ENCODE measurements around the gene DUSP8. TPM values are rescaled to one million over a fixed set of nuclear protein-coding genes. Genes with fewer than 3 reads are reported as not detected.

DUSP8 gene
- polyA plus RNA-seq, 4 donors, result 3.1 to 15.0 (median 7.1) TPM

- Histone ChIP-seq H3K36me3 (ENCODE audit: control insufficient read depth in 3 of 3, insufficient read depth in 2 of 3, low read depth in 1 of 3, low read length in 3 of 3) (peaks cover 0 to 24% (median 0%) of the 10 kb centered on the region in 3 donors), H3K9me3 (ENCODE audit: control insufficient read depth in 2 of 2, insufficient read depth in 1 of 2, low read depth in 1 of 2, low read length in 1 of 2) (no peaks in the 10 kb centered on the region), H3K4me3 (ENCODE audit: low read depth in 1 of 3, low read length in 3 of 3) (no peak overlapping the region), H3K27me3 (ENCODE audit: control insufficient read depth in 3 of 3, insufficient read depth in 3 of 3, low read length in 3 of 3) (no peaks in the 10 kb centered on the region), H3K4me1 (ENCODE audit: control insufficient read depth in 3 of 3, insufficient read depth in 2 of 3, low read depth in 1 of 3, low read length in 2 of 3) (no peaks in the 10 kb centered on the region), H3K27ac (ENCODE audit: low read depth in 1 of 3, low read length in 2 of 3) (no peak overlapping the region)
- 86 to 89% (median 86%) methylated on average over 9 of the region's 9 CpGs for WGBS, 3 donors
- no peak for FAIRE-seq
- DNase-seq, result no peak
Measured at GRCh38 chr11:1506981-1507380, 65.1 kb downstream of the DUSP8 start.

- Histone ChIP-seq H3K27me3 (ENCODE audit: control insufficient read depth in 3 of 3, insufficient read depth in 3 of 3, low read length in 3 of 3) (no peaks in the 10 kb centered on the region), H3K27ac (ENCODE audit: low read depth in 1 of 3, low read length in 2 of 3) (no peak overlapping the region), H3K36me3 (ENCODE audit: control insufficient read depth in 3 of 3, insufficient read depth in 2 of 3, low read depth in 1 of 3, low read length in 3 of 3) (peaks cover 0 to 29% (median 0%) of the 10 kb centered on the region in 3 donors), H3K4me1 (ENCODE audit: control insufficient read depth in 3 of 3, insufficient read depth in 2 of 3, low read depth in 1 of 3, low read length in 2 of 3) (no peaks in the 10 kb centered on the region), H3K9me3 (ENCODE audit: control insufficient read depth in 2 of 2, insufficient read depth in 1 of 2, low read depth in 1 of 2, low read length in 1 of 2) (no peaks in the 10 kb centered on the region), H3K4me3 (ENCODE audit: low read depth in 1 of 3, low read length in 3 of 3) (no peak overlapping the region)
- DNase-seq (no peak), FAIRE-seq (no peak)
- WGBS, 3 donors, result 79 to 86% (median 82%) methylated on average over 11 of the region's 11 CpGs
Measured at GRCh38 chr11:1505480-1505879, 66.6 kb downstream of the DUSP8 start.

- FAIRE-seq (no peak), DNase-seq (no peak)
- 94% methylated on average over 28 of the region's 28 CpGs for WGBS, 3 donors
- no peak overlapping the region for H3K4me3 ChIP-seq (ENCODE audit: low read depth in 1 of 3, low read length in 3 of 3)
- H3K36me3 ChIP-seq (ENCODE audit: control insufficient read depth in 3 of 3, insufficient read depth in 2 of 3, low read depth in 1 of 3, low read length in 3 of 3), result peaks cover 0 to 37% (median 0%) of the 10 kb centered on the region in 3 donors
- H3K9me3 ChIP-seq (ENCODE audit: control insufficient read depth in 2 of 2, insufficient read depth in 1 of 2, low read depth in 1 of 2, low read length in 1 of 2), result no peaks in the 10 kb centered on the region
- H3K27me3 ChIP-seq (ENCODE audit: control insufficient read depth in 3 of 3, insufficient read depth in 3 of 3, low read length in 3 of 3), result no peaks in the 10 kb centered on the region
- H3K27ac ChIP-seq (ENCODE audit: low read depth in 1 of 3, low read length in 2 of 3), result no peak overlapping the region
- no peaks in the 10 kb centered on the region for H3K4me1 ChIP-seq (ENCODE audit: control insufficient read depth in 3 of 3, insufficient read depth in 2 of 3, low read depth in 1 of 3, low read length in 2 of 3)
Measured at GRCh38 chr11:1504581-1505290, 67.3 kb downstream of the DUSP8 start.

GRCh38 chr11:1504138-1504537 is 67.9 kb downstream of the DUSP8 start:
- Histone ChIP-seq H3K36me3 (ENCODE audit: control insufficient read depth in 3 of 3, insufficient read depth in 2 of 3, low read depth in 1 of 3, low read length in 3 of 3) (peaks cover 0 to 40% (median 0%) of the 10 kb centered on the region in 3 donors), H3K27ac (ENCODE audit: low read depth in 1 of 3, low read length in 2 of 3) (no peak overlapping the region), H3K27me3 (ENCODE audit: control insufficient read depth in 3 of 3, insufficient read depth in 3 of 3, low read length in 3 of 3) (no peaks in the 10 kb centered on the region), H3K4me3 (ENCODE audit: low read depth in 1 of 3, low read length in 3 of 3) (no peak overlapping the region), H3K4me1 (ENCODE audit: control insufficient read depth in 3 of 3, insufficient read depth in 2 of 3, low read depth in 1 of 3, low read length in 2 of 3) (no peaks in the 10 kb centered on the region), H3K9me3 (ENCODE audit: control insufficient read depth in 2 of 2, insufficient read depth in 1 of 2, low read depth in 1 of 2, low read length in 1 of 2) (no peaks in the 10 kb centered on the region)
- DNase-seq, result no peak
- WGBS, 3 donors, result 72 to 82% (median 75%) methylated on average over 9 of the region's 9 CpGs
- FAIRE-seq, result no peak

Other genes starting within 250 kb of the DUSP8 start
- gene BRSK2, start 182.3 kb downstream of the DUSP8 start, polyA plus RNA-seq, result 1 to 10 TPM in 2 of 4 donors, under 1 TPM in 1, not detected in 1; 0.27 to 7.9 (median 3.3) TPM
- gene MOB2, start 85.5 kb downstream of the DUSP8 start, polyA plus RNA-seq, result 10 to 100 TPM; 28.3 to 48.6 (median 42.0) TPM
- gene KRTAP5-1, start 13.0 kb upstream of the DUSP8 start, polyA plus RNA-seq, result 1 to 10 TPM in 1 of 4 donors, not detected in 3; 2.0 TPM
- under 1 TPM in 1 of 4 donors, not detected in 3; 0.07 TPM for gene KRTAP5-2, start 26.0 kb upstream of the DUSP8 start, polyA plus RNA-seq
- not detected for gene KRTAP5-3, start 36.2 kb upstream of the DUSP8 start, polyA plus RNA-seq
- gene KRTAP5-4, start 49.9 kb upstream of the DUSP8 start, polyA plus RNA-seq, result not detected
- under 1 TPM in 1 of 4 donors, not detected in 3; 0.65 TPM for gene KRTAP5-5, start 57.5 kb upstream of the DUSP8 start, polyA plus RNA-seq
- gene KRTAP5-6, start 124.9 kb upstream of the DUSP8 start, polyA plus RNA-seq, result not detected
- gene IFITM10, start 178.3 kb upstream of the DUSP8 start, polyA plus RNA-seq, result under 1 TPM in 3 of 4 donors, not detected in 1; 0.32 to 0.54 (median 0.43) TPM
- gene CTSD, start 191.7 kb upstream of the DUSP8 start, polyA plus RNA-seq, result 100 to 1,000 TPM; 537 to 799 (median 556) TPM